Measurements from ENCODE around the gene MYO15A.
"Not testable (repeated sequence)": the region's sequence is repeated elsewhere in the genome, so short reads cannot be mapped to it uniquely, and the experiment has no call there.

The MYO15A gene

GRCh38 chr17:18185391-18185790 lies 76.8 kb downstream of the MYO15A start:
- no peak for DNase-seq (ENCODE audit: low spot score)

GRCh38 chr17:18185832-18186626 lies 77.5 kb downstream of the MYO15A start:
- no peak for DNase-seq (ENCODE audit: low spot score)

GRCh38 chr17:18186627-18186982 lies 78.0 kb downstream of the MYO15A start:
- DNase-seq (ENCODE audit: low spot score), result peak; percentile 48

- DNase-seq (ENCODE audit: low spot score), result no peak
These were observed 78.7 kb downstream of the MYO15A start for GRCh38 chr17:18187226-18187625.

GRCh38 chr17:18187821-18188761 lies 79.5 kb downstream of the MYO15A start:
- peak; percentile 65 for DNase-seq (ENCODE audit: low spot score)

GRCh38 chr17:18190628-18191235 lies 82.2 kb downstream of the MYO15A start:
- no peak for DNase-seq (ENCODE audit: low spot score)

GRCh38 chr17:18191236-18191667 lies 82.7 kb downstream of the MYO15A start:
- DNase-seq (ENCODE audit: low spot score), result no peak

- DNase-seq (ENCODE audit: low spot score), result peak; percentile 58
These were observed 83.4 kb downstream of the MYO15A start for GRCh38 chr17:18191967-18192366.

- DNase-seq (ENCODE audit: low spot score), result no peak
These were observed 85.8 kb downstream of the MYO15A start for GRCh38 chr17:18194394-18194793.

GRCh38 chr17:18194804-18195203 lies 86.2 kb downstream of the MYO15A start:
- DNase-seq (ENCODE audit: low spot score), result no peak

GRCh38 chr17:18195246-18195645 lies 86.7 kb downstream of the MYO15A start:
- no peak for DNase-seq (ENCODE audit: low spot score)

- no peak for DNase-seq (ENCODE audit: low spot score)
These were observed 89.1 kb downstream of the MYO15A start for GRCh38 chr17:18197535-18198194.

GRCh38 chr17:18198530-18198929 lies 90.0 kb downstream of the MYO15A start:
- no peak for DNase-seq (ENCODE audit: low spot score)

- DNase-seq (ENCODE audit: low spot score), result no peak
These were observed 92.6 kb downstream of the MYO15A start for GRCh38 chr17:18201108-18201507.

GRCh38 chr17:18203308-18203707 lies 94.8 kb downstream of the MYO15A start:
- DNase-seq (ENCODE audit: low spot score), result no peak

GRCh38 chr17:18205861-18206260 lies 97.3 kb downstream of the MYO15A start:
- DNase-seq (ENCODE audit: low spot score), result no peak

GRCh38 chr17:18206962-18207361 lies 98.4 kb downstream of the MYO15A start:
- no peak for DNase-seq (ENCODE audit: low spot score)

- no peak for DNase-seq (ENCODE audit: low spot score)
These were observed 99.5 kb downstream of the MYO15A start for GRCh38 chr17:18208092-18208491.

- no peak for DNase-seq (ENCODE audit: low spot score)
These were observed 105.2 kb downstream of the MYO15A start for GRCh38 chr17:18213666-18214270.

- DNase-seq (ENCODE audit: low spot score), result not testable (repeated sequence)
These were observed 108.3 kb downstream of the MYO15A start for GRCh38 chr17:18216906-18217305.

- DNase-seq (ENCODE audit: low spot score), result peak; percentile 89
These were observed 109.0 kb downstream of the MYO15A start for GRCh38 chr17:18217412-18218015.

All from AG20443 (cell line).